GM12801 (cell line): ENCODE data around the gene CHKA.

Source experiments
- TF ChIP-seq, protein P1 (sequence below): IDR thresholded peaks from one replicate; pipeline ENCODE4 v1.5.1; 2011; ENCODE audit warnings: control low read depth; ENCODE audit not compliant: insufficient read length; ENCODE audit errors: extremely low read depth

CHKA gene

DNA sequence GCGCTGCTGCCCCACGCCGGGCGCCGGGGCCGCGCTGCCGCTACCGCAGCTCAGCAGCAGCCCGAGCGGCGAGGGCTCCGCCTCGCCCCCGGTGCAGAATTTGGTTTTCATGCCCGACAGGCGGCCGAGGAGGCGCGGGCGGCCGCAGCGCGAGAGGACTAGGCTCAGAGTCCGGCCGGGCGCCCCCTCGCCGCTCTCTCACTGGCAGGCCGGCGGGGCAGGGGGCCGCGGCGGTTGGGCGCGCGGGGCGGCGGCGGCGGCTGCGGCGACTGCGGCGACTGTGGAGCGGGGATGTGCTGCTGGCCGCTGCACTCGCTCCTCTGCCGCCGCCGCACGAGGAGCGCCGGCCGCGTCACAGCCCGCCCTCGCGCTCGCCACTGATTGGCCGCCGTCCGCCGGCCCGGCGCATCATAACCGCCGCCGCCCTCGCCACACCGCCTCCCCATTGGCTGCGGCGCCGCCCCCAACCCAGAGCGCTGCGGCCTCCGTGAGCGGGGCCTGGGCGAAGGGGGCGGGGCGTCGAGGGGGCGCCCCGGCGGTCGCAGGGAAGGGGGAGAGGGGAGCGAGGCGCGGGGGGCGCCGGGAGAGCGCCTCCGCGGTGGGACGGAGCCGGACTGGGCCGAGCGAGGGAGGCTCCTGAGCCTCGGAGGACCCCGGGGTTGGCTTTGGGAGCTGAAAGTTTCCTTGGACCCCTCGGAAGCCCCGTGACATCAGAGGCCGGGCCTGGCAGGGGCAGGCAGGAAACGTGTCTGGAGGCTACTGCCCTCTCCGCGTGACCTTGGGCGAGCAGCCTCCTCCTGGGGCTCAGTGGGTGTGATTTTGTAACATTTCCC, at the start of gene CHKA:
Gene CHKA, minus strand, starts transcription at position 322 of the 833 bp plus-strand sequence. Its CDS starts 211 bp downstream, at position 111.
- TF ChIP-seq, protein P1, sequence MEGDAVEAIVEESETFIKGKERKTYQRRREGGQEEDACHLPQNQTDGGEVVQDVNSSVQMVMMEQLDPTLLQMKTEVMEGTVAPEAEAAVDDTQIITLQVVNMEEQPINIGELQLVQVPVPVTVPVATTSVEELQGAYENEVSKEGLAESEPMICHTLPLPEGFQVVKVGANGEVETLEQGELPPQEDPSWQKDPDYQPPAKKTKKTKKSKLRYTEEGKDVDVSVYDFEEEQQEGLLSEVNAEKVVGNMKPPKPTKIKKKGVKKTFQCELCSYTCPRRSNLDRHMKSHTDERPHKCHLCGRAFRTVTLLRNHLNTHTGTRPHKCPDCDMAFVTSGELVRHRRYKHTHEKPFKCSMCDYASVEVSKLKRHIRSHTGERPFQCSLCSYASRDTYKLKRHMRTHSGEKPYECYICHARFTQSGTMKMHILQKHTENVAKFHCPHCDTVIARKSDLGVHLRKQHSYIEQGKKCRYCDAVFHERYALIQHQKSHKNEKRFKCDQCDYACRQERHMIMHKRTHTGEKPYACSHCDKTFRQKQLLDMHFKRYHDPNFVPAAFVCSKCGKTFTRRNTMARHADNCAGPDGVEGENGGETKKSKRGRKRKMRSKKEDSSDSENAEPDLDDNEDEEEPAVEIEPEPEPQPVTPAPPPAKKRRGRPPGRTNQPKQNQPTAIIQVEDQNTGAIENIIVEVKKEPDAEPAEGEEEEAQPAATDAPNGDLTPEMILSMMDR: no peak

DNA sequence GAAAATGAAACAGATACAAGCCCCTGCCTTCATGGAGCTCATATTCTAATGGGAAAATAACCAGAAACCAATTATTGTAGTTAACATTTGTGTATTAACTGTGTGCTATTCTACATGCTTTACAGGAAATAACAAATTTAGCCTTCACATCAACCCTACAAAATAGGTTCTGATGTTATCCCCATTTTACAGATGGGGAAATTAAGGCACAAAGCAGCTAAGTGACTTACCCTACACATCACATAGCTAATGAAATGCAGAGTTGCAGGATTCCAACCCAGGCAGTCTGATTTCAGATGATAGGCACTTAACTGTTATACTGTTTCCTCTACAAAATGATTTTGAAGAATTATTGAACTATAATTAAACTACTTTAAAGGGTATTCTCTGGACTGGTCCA, 48.3 kb upstream of the CHKA start:
- TF ChIP-seq, protein P1: no peak

DNA sequence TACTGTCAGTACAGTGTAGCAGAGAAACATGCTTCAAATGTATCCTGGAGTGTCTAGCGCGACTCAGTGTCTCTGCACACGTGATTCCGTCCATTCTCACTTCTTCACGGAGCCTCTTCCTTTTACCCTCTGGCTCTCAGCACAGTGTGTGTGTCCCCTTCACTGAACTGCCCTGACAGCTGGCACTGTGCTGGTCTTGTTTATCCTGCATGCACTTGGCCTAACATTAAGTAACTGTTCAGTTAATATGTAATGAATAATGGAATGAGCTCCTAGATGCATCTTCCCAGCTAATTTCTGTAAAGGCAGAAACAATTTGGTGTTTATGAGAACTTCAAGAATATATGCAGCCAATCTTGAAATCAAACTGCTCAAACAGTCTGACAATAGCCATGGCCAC, 47.5 kb upstream of the CHKA start:
- TF ChIP-seq, protein P1: no peak

DNA sequence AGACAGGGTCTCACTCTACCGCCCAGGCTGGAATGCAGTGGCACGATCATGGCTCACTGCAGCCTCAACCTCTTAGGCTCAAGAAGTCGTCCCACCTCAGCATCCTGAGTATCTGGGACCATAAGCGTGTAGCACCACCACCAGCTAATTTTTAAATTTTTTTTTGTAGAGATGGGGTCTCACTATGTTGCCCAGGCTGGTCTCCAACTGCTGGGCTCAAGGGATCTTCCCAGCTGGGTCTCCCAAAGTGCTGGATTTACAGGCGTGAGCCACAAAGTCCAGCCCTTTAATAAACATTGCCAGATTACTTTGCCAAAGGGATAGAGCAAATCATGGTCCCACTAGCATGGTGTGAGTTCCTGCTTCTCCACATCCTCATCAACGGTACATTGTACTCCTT, 46.3 kb upstream of the CHKA start:
- TF ChIP-seq, protein P1: no peak

DNA sequence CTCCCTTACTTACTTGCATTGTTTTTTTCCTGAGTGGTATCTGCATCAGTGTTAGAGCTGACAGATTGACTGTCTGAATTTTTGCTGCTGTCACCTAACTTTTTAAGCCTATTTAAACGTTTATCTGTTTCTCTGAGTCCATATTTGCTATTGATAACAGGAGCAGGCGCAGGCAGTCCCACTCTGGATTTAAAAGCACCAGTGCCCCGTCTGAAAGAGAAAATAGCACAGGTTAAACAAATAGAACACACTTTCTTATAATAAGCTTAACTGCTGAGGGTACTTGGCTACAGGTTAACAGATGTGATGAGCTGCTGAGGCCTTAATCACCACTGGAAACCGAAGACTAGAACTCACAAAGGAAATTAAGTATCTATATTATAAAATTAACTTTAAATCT, 45.8 kb upstream of the CHKA start:
- TF ChIP-seq, protein P1: no peak

DNA sequence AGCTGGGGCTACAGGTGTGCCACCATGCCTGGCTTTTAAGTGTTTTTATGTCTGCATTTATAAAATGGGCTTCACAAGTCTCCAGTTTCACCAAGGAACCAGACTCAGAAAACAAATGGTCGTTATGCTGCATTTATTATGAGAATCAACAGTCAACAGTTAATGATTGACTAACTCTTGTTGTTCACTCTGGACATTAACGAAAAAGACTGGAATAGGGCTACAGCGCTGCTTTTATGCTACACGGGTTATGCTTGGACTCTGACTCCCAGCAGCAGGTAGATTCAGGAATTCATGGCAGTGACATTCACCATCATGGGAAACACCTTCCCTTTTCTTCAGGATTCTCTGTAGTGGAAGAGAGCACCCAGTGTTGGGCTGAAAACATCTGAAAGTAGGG, 44.4 kb upstream of the CHKA start:
- TF ChIP-seq, protein P1: no peak

DNA sequence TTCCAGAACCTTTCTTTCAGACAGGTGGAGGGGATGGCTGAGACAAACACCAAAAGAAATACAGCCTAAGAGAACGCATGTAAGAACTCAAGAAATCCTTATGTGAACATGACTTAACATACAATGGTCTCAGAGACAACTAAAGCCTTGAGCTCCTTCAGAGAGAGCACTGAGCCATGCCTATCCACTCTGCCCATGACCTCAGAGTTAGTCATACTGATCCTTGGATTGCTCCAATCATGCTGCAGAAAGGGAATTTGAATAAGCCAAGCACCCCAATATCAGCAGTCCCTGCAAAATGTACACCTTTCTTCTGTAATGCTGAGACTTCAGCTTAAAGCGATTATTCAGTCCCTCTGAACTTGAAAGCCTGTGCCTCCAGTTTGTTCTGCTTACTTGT, 43.2 kb upstream of the CHKA start:
- TF ChIP-seq, protein P1: no peak
